ENCODE measurements around the gene SUMO4.

The SUMO4 gene

GRCh38 chr6:149429427-149430360 is 29.6 kb downstream of the SUMO4 start:
- Histone ChIP-seq H3K36me3 (ENCODE audit: control insufficient read depth in 2 of 2, insufficient read depth in 2 of 2, low read length in 2 of 2) (no peaks in the 10 kb centered on the region), H3K27me3 (ENCODE audit: control insufficient read depth in 1 of 2, insufficient read depth in 2 of 2, low read length in 2 of 2) (no peaks in the 10 kb centered on the region), H3K4me3 (ENCODE audit: low read length in 2 of 2) (no peak overlapping the region), H3K9me3 (ENCODE audit: control insufficient read depth in 2 of 2, low read length in 2 of 2) (no peaks in the 10 kb centered on the region), H3K27ac (ENCODE audit: low read length) (no peak overlapping the region), H3K4me1 (ENCODE audit: control insufficient read depth, insufficient read depth, low read length) (peaks cover 2% of the 10 kb centered on the region), H3K9ac (ENCODE audit: low read length in 2 of 2) (no peak overlapping the region)

DNA sequence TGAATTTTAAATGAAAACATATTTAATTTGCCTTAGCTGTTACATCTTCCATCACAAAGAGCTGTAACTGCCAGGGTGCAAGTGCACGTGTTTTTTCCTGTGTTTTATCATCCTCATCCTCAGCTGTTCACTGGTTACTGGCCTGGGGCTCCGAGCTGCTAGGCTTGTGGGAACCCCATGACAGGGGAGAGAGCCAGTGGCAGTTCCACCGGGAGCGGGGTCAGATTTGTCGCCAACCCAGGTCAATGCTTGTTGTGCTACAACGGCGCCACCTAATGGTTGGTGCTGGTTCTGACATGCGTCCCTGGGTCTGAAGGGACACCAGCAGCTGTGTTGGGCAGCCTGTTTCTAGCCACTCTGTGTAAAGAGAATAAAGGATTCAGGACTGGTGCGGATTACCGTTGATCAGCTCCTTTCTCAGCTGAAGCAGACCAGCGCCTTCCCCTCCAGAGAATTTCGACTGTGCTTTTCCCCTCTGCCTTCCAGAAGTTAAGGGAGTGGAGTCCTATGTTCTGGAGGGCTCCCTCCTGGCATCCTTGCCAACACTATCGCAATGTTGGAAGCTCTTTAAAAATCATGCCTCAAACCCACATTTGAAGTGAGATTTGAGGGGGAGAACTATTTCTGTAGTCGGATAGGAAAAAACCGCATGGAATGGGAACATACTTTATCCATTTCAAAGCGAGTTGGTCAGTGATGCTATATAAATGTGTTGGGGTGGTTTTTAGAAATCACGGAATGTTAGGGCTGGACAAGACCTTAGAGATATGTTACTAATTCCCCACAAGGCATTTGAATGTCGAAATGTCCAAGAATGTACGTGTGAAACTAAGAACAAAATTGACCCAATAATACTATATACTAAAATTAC is 32.1 kb downstream of the SUMO4 start:
- H3K36me3 ChIP-seq (ENCODE audit: control insufficient read depth in 2 of 2, insufficient read depth in 2 of 2, low read length in 2 of 2), result no peaks in the 10 kb centered on the region
- peak overlapping the region; percentile 37 to 62 for H3K4me3 ChIP-seq (ENCODE audit: low read length in 2 of 2)
- no peak overlapping the region for H3K27ac ChIP-seq (ENCODE audit: low read length)
- no peaks in the 10 kb centered on the region for H3K9me3 ChIP-seq (ENCODE audit: control insufficient read depth in 2 of 2, low read length in 2 of 2)
- peak overlapping the region in 1 of 2 donors; percentile 34 for H3K9ac ChIP-seq (ENCODE audit: low read length in 2 of 2)
- no peaks in the 10 kb centered on the region for H3K27me3 ChIP-seq (ENCODE audit: control insufficient read depth in 1 of 2, insufficient read depth in 2 of 2, low read length in 2 of 2)
- peaks cover 2% of the 10 kb centered on the region for H3K4me1 ChIP-seq (ENCODE audit: control insufficient read depth, insufficient read depth, low read length)

- Histone ChIP-seq H3K9me3 (ENCODE audit: control insufficient read depth in 2 of 2, low read length in 2 of 2) (no peaks in the 10 kb centered on the region), H3K27me3 (ENCODE audit: control insufficient read depth in 1 of 2, insufficient read depth in 2 of 2, low read length in 2 of 2) (no peaks in the 10 kb centered on the region), H3K27ac (ENCODE audit: low read length) (no peak overlapping the region), H3K4me3 (ENCODE audit: low read length in 2 of 2) (no peak overlapping the region), H3K36me3 (ENCODE audit: control insufficient read depth in 2 of 2, insufficient read depth in 2 of 2, low read length in 2 of 2) (no peaks in the 10 kb centered on the region), H3K4me1 (ENCODE audit: control insufficient read depth, insufficient read depth, low read length) (peaks cover 2% of the 10 kb centered on the region), H3K9ac (ENCODE audit: low read length in 2 of 2) (no peak overlapping the region)
Observed at GRCh38 chr6:149433405-149433804, 33.3 kb downstream of the SUMO4 start.

GRCh38 chr6:149433881-149434280 is 33.8 kb downstream of the SUMO4 start:
- Histone ChIP-seq H3K27me3 (ENCODE audit: control insufficient read depth in 1 of 2, insufficient read depth in 2 of 2, low read length in 2 of 2) (no peaks in the 10 kb centered on the region), H3K4me1 (ENCODE audit: control insufficient read depth, insufficient read depth, low read length) (peaks cover 2% of the 10 kb centered on the region), H3K27ac (ENCODE audit: low read length) (no peak overlapping the region), H3K9me3 (ENCODE audit: control insufficient read depth in 2 of 2, low read length in 2 of 2) (no peaks in the 10 kb centered on the region), H3K4me3 (ENCODE audit: low read length in 2 of 2) (no peak overlapping the region), H3K36me3 (ENCODE audit: control insufficient read depth in 2 of 2, insufficient read depth in 2 of 2, low read length in 2 of 2) (no peaks in the 10 kb centered on the region), H3K9ac (ENCODE audit: low read length in 2 of 2) (no peak overlapping the region)

DNA sequence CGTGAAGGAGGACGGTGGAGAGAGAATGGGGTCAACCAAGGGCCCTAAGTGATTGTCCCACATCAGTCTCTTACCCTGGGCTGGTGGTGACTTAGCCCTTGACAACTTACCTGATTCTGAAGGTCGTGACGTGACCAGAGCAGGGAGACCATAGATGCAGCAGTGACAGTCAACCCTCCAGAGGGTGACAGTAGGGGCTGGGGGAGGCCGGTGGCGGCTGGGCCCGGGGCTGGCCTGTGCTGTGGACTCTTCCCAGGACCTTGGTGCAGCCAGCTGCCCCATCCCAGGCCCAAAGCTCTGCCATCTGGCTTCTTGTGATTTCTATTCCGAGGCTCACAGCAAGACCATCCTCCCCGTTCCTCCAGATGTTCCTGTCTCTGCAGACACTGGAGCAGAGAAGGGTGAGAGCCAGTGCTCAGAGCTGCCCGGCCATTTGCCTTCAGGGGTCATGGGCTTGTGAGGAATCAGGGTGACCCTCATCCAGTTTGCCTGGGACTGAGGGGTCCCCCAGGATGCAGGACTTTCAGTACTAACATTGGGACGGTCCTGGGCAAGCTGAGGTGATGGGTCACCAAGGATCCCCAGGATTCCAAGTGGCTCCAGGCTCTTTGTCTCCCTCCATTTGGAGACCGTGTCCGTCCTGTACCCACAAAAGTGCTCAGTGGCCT is 36.0 kb downstream of the SUMO4 start:
- Histone ChIP-seq H3K27ac (ENCODE audit: low read length) (no peak overlapping the region), H3K4me3 (ENCODE audit: low read length in 2 of 2) (no peak overlapping the region), H3K36me3 (ENCODE audit: control insufficient read depth in 2 of 2, insufficient read depth in 2 of 2, low read length in 2 of 2) (no peaks in the 10 kb centered on the region), H3K9me3 (ENCODE audit: control insufficient read depth in 2 of 2, low read length in 2 of 2) (no peaks in the 10 kb centered on the region), H3K4me1 (ENCODE audit: control insufficient read depth, insufficient read depth, low read length) (peaks cover 2% of the 10 kb centered on the region), H3K27me3 (ENCODE audit: control insufficient read depth in 1 of 2, insufficient read depth in 2 of 2, low read length in 2 of 2) (no peaks in the 10 kb centered on the region), H3K9ac (ENCODE audit: low read length in 2 of 2) (no peak overlapping the region)

GRCh38 chr6:149436647-149437046 is 36.6 kb downstream of the SUMO4 start:
- Histone ChIP-seq H3K27me3 (ENCODE audit: control insufficient read depth in 1 of 2, insufficient read depth in 2 of 2, low read length in 2 of 2) (no peaks in the 10 kb centered on the region), H3K4me3 (ENCODE audit: low read length in 2 of 2) (no peak overlapping the region), H3K9ac (ENCODE audit: low read length in 2 of 2) (no peak overlapping the region), H3K4me1 (ENCODE audit: control insufficient read depth, insufficient read depth, low read length) (peaks cover 2% of the 10 kb centered on the region), H3K27ac (ENCODE audit: low read length) (no peak overlapping the region), H3K36me3 (ENCODE audit: control insufficient read depth in 2 of 2, insufficient read depth in 2 of 2, low read length in 2 of 2) (no peaks in the 10 kb centered on the region), H3K9me3 (ENCODE audit: control insufficient read depth in 2 of 2, low read length in 2 of 2) (no peaks in the 10 kb centered on the region)

DNA sequence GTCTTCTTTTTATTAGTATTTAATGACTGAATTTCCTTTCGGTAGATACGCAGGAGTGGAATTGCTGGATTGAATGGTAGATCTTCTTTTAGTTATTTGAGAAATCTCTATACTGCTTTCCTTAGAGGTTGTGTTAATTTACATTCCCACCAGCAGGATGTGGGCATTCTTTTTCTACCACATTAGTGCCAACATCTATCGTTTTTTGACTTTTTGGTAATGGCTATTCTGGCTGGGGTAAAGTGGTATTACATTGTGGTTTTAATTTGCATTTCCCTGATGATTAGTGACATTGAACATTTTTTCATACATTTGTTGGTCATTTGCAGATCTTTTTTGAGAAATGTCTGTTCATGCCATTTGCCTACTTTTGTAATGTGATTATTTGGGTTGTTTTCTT is 37.1 kb downstream of the SUMO4 start:
- Histone ChIP-seq H3K27ac (ENCODE audit: low read length) (no peak overlapping the region), H3K36me3 (ENCODE audit: control insufficient read depth in 2 of 2, insufficient read depth in 2 of 2, low read length in 2 of 2) (no peaks in the 10 kb centered on the region), H3K9ac (ENCODE audit: low read length in 2 of 2) (no peak overlapping the region), H3K27me3 (ENCODE audit: control insufficient read depth in 1 of 2, insufficient read depth in 2 of 2, low read length in 2 of 2) (no peaks in the 10 kb centered on the region), H3K4me1 (ENCODE audit: control insufficient read depth, insufficient read depth, low read length) (peaks cover 2% of the 10 kb centered on the region), H3K9me3 (ENCODE audit: control insufficient read depth in 2 of 2, low read length in 2 of 2) (no peaks in the 10 kb centered on the region), H3K4me3 (ENCODE audit: low read length in 2 of 2) (no peak overlapping the region)

- Histone ChIP-seq H3K9ac (ENCODE audit: low read length in 2 of 2) (no peak overlapping the region), H3K36me3 (ENCODE audit: control insufficient read depth in 2 of 2, insufficient read depth in 2 of 2, low read length in 2 of 2) (no peaks in the 10 kb centered on the region), H3K4me1 (ENCODE audit: control insufficient read depth, insufficient read depth, low read length) (peaks cover 2% of the 10 kb centered on the region), H3K27ac (ENCODE audit: low read length) (no peak overlapping the region), H3K4me3 (ENCODE audit: low read length in 2 of 2) (no peak overlapping the region), H3K9me3 (ENCODE audit: control insufficient read depth in 2 of 2, low read length in 2 of 2) (no peaks in the 10 kb centered on the region), H3K27me3 (ENCODE audit: control insufficient read depth in 1 of 2, insufficient read depth in 2 of 2, low read length in 2 of 2) (no peaks in the 10 kb centered on the region)
Observed at GRCh38 chr6:149438855-149439254, 38.8 kb downstream of the SUMO4 start.

GRCh38 chr6:149439626-149440025 is 39.6 kb downstream of the SUMO4 start:
- H3K4me1 ChIP-seq (ENCODE audit: control insufficient read depth, insufficient read depth, low read length), result no peaks in the 10 kb centered on the region
- no peaks in the 10 kb centered on the region for H3K9me3 ChIP-seq (ENCODE audit: control insufficient read depth in 2 of 2, low read length in 2 of 2)
- H3K9ac ChIP-seq (ENCODE audit: low read length in 2 of 2), result no peak overlapping the region
- no peaks in the 10 kb centered on the region for H3K36me3 ChIP-seq (ENCODE audit: control insufficient read depth in 2 of 2, insufficient read depth in 2 of 2, low read length in 2 of 2)
- no peaks in the 10 kb centered on the region for H3K27me3 ChIP-seq (ENCODE audit: control insufficient read depth in 1 of 2, insufficient read depth in 2 of 2, low read length in 2 of 2)
- H3K27ac ChIP-seq (ENCODE audit: low read length), result no peak overlapping the region
- no peak overlapping the region for H3K4me3 ChIP-seq (ENCODE audit: low read length in 2 of 2)

DNA sequence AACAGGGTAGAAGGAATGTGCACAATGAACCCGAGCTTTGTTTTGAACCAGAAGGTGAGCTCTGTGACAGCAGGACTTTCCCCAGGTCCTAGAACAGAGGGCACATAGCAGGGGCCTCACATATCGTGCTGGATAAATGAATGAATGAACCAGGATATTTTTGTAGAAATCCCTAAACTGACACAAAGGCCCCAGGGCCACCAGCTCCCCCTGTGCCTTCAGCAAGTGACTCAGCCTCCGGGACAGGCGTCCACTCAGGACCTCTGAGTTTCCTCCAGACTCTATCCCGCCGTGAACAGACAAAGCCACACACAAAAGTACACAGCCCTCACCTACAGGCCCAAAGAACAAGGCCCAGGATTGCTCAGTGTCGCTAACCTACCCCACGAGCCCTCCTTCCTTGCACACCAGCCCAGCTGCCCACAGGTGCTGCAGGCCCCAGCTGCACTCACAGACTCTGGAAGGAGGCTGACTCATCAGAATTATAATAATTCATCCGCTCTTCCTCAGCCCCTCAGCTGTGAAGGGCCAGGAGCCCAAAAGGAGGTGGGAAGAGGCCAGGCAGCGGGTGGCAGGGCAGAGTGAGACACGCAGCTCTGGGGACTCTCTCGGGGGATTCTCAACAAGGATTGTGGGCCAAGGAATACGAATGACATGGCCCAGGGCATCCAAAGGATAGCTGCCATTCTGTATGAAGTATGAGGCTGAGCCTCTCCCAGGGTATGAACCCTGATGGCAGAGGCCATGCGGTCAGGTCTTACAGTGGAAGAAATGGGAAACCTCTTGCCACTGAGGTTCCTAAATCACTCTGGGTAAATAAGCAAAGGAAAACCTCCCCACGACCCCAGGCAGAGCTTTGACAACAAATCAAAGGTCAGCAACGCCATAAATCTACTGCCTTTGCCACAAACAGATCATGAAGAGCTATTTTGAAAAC is 40.9 kb downstream of the SUMO4 start:
- no peaks in the 10 kb centered on the region for H3K36me3 ChIP-seq (ENCODE audit: control insufficient read depth in 2 of 2, insufficient read depth in 2 of 2, low read length in 2 of 2)
- no peak overlapping the region for H3K9ac ChIP-seq (ENCODE audit: low read length in 2 of 2)

More for the DNA sequence above, 40.9 kb downstream of the SUMO4 start:
- no peaks in the 10 kb centered on the region for H3K4me1 ChIP-seq (ENCODE audit: control insufficient read depth, insufficient read depth, low read length)
- H3K27me3 ChIP-seq (ENCODE audit: control insufficient read depth in 1 of 2, insufficient read depth in 2 of 2, low read length in 2 of 2), result no peaks in the 10 kb centered on the region
- no peak overlapping the region for H3K4me3 ChIP-seq (ENCODE audit: low read length in 2 of 2)
- H3K9me3 ChIP-seq (ENCODE audit: control insufficient read depth in 2 of 2, low read length in 2 of 2), result no peaks in the 10 kb centered on the region
- no peak overlapping the region for H3K27ac ChIP-seq (ENCODE audit: low read length)
